Erythroblast (primary cell): ENCODE results near the gene A4GALT.

Experiments used
- GATA1 ChIP-seq: IDR thresholded peaks from 2 replicates; pipeline ENCODE4 v1.6.1; 2011; ENCODE audit warnings: low read depth, mild to moderate bottlenecking, control low read depth, low read length, moderate library complexity
- POLR2A ChIP-seq: IDR thresholded peaks from 2 replicates; pipeline ENCODE4 v1.6.1; 2011; ENCODE audit warnings: mild to moderate bottlenecking, low read length

- TF ChIP-seq POLR2A (no peak), GATA1 (no peak)
Measured at GRCh38 chr22:42764895-42765363, 44.3 kb upstream of the A4GALT start.
